Posterior vena cava (tissue), 2 donors: ENCODE results near the gene ACBD6. TPM values are rescaled to one million over a fixed set of nuclear protein-coding genes. Genes with fewer than 3 reads are reported as not detected.

ENCODE experiments used
- DNase-seq: peaks from one replicate; pipeline ENCODE4 v3.0.0-alpha.2; 2020; ENCODE audit warnings: low spot score
- intact Hi-C, 2 donors: fragments of 100-400 bp; cut with DNase I; formaldehyde crosslinking; loops; one replicate each; pipeline versions ENCODE4 v1.14.1 to v1.14.2; 2022 to 2023
- total RNA-seq, 2 donors: library from RNA; stranded (reverse); fragmentation: NEBNext Ultra II Directional; extraction: Animal tissue kit (Norgen Biotek cat#: 25700); gene quantifications; one replicate each; pipeline ENCODE4 v1.2.1, GENCODE V29; 2021
- donor health status: DM: yes; HTN: yes; CAD: no.
- donor health status: DM: yes; HTN: yes; CAD: no.

Gene ACBD6
- total RNA-seq, 2 donors from 2014 or later = 26.8 to 30.2 TPM

DNA sequence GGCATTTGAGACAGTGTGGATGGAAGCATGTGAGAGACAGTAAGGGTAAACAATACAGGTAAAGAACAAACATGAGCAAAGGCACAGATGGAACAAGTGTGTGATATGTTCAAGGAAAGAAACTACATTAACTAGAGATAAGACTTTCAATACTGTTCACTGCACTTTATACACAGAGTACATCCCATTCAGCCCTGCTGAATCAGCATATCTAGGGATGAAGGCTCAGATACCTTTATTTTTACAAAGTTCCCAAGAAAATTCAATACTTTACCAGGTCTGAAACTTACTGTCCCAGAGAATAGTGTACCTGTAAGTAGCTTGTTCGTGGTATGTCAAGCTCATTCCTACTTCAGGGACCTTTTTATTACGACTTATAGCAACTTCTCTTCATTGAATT is 149.8 kb downstream of the ACBD6 start:
- intact Hi-C loops = no loop called here
- DNase-seq = no peak

- no peak for DNase-seq
- intact Hi-C loops = no loop called here
Observed at GRCh38 chr1:180352021-180352420, 150.4 kb downstream of the ACBD6 start.

GRCh38 chr1:180345148-180345547 is 157.2 kb downstream of the ACBD6 start:
- DNase-seq = no peak
- intact Hi-C loops = no loop called here

DNA sequence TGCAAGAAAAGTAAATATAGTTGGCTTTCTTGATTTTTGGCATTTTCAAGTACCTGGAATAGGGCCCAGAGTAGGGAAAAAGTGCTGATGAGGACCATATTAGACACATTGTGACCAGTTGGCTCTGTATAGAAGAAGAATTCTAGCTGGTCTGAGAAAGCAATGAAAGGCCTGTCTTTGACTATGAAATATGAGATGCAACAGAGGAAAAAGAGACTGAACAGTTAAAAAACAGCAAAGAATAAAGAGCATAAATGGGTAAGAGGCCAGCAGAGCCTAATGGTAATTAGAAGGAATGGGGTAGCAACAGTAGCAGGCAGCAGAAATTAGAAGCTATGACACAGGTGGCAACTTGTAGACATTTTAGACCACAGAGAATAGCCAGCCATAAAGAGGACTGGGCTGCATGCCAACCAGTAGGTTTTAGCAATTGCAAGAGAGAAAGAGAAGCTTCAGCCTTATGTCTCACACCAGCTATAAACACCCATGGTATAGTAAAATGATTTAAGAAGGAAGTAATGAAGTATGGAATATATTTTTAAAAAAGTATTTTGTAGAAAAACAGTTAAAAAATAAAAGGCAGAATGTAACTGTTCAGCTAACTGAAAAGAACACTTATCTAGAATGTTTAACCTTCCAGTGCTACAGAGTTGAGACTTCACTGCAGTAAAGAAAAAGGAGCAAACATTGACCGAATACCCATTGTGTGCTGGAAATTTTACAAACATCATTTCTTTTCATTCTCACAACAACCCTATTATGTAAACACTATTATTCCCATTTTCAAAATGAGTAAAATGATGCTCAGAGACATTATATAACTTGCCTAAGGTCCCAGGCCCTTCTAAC is 158.2 kb downstream of the ACBD6 start:
- intact Hi-C loops = no loop called here
- DNase-seq = no peak

DNA sequence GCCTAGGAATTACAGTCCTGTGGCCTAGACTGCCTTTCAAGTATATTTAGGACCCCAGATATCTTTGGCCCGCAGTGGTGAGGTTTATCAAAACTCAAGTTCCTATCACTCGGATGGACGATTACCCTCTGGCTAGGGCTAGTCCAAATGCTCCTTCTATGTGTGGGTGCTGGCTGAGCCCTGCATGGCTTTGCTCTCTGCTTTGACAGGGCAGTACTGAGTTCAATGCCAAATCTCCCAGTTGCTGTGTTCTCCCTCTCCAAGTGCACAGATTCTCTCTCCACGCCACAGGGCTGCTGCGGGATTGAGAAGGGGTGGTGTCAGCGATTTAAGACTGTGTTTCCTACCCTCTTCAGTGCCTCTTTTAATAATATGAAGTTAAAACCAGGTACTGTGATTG is 175.3 kb downstream of the ACBD6 start:
- intact Hi-C loops = no loop called here
- DNase-seq = no peak

DNA sequence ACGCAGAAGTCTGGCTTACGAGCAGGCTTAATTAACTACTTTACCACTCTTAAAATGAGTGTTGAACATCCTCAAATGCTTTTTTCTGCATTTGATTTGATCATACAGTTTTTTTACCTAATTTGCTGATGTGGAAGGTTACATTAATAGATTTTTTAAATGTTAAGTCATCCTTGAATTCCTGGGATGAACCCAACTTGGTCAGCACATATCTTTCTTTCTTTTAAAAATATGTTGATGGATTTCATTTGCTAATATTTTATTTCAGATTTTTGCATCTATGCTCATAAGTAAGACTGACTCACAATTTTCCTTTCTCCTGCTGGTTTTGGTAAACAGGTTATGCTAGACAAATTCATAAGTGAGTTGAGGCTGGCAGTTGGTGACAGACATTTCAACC is 189.5 kb downstream of the ACBD6 start:
- intact Hi-C loops = loop anchor here in 1 of 2 donors (10.0 kb wide), 1 partner anchor 1112 kb away; no protein-coding TSS in a partner anchor
- no peak for DNase-seq

GRCh38 chr1:180311011-180311730 is 191.2 kb downstream of the ACBD6 start:
- no peak for DNase-seq
- intact Hi-C loops = loop anchor here in 1 of 2 donors (10.0 kb wide), 1 partner anchor 1114 kb away; no protein-coding TSS in a partner anchor

- intact Hi-C loops = loop anchor here in 1 of 2 donors (10.0 kb wide), 1 partner anchor 1115 kb away; no protein-coding TSS in a partner anchor
Observed at GRCh38 chr1:180310095-180310494, 192.3 kb downstream of the ACBD6 start.

DNA sequence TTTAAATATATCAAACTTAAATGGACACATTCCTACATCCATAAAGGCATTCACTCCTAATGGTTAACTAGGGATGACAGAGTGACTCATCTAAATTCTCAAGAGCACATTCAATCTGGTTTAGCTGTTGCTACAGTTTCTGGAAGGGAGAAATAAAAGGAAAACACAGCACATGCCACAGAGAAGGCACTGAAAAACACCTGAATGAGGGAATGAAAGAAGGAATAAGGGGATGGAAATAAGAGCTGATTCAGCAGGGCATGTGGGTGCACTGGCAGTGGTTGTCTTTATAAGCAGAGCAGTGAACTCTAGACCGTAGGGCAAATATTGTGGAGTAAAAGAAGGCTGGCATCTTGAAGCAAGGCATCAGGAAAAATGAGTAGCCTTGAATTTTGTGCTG is 193.0 kb downstream of the ACBD6 start:
- DNase-seq = no peak
- intact Hi-C loops = no loop called here

More at GRCh38 chr1:180310095-180310494, 192.3 kb downstream of the ACBD6 start:
- no peak for DNase-seq

GRCh38 chr1:180301135-180301742 is 201.1 kb downstream of the ACBD6 start:
- DNase-seq = no peak
- intact Hi-C loops = no loop called here

GRCh38 chr1:180299479-180300221 is 202.7 kb downstream of the ACBD6 start:
- intact Hi-C loops = no loop called here

DNA sequence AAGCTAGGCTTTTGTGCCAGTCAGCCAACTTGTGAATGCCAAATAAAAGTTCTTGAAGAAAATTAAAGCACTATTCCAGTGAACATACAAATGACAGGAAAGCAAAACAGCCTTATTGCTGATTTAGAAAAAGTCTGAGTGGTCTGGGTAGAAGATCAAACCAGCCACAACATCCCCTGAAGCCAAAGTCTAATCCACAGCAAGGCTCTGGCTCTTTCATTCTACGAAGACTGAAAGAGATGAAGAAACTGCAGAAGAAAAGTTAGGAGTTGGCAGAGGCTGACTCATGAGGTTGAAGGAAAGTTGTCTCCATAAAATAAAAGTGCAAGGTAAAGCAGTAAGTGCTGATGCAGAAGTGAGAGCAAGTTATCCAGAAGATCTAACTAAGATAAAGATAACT is 206.4 kb downstream of the ACBD6 start:
- no peak for DNase-seq
- intact Hi-C loops = no loop called here

More at GRCh38 chr1:180299479-180300221, 202.7 kb downstream of the ACBD6 start:
- DNase-seq = no peak

DNA sequence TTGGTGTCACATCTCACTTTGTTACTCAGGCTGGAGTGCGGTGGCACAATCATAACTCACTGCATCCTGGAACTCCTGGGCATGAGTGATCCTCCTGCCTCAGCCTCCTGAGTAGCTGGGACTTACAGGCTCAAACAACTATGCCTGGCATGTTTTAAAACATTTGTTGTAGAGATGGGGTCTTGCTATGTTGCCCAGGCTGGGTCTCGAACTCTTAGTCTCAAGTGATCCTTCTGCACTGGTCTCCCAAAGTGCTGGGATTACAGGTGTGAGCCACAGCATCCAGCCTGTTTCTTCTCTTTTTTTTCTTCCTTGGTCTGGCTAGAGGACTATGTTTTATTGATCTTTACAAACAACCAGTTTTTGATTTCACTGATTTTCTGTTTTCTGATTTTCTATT is 207.7 kb downstream of the ACBD6 start:
- intact Hi-C loops = no loop called here
- DNase-seq = no peak

- DNase-seq = no peak
- intact Hi-C loops = no loop called here
Observed at GRCh38 chr1:180291004-180291403, 211.4 kb downstream of the ACBD6 start.

- DNase-seq = no peak
- intact Hi-C loops = no loop called here
Observed at GRCh38 chr1:180290265-180291001, 211.9 kb downstream of the ACBD6 start.

GRCh38 chr1:180288940-180289339 is 213.4 kb downstream of the ACBD6 start:
- intact Hi-C loops = no loop called here
- DNase-seq = no peak

- no peak for DNase-seq
Observed at GRCh38 chr1:180287988-180288705, 214.2 kb downstream of the ACBD6 start.

DNA sequence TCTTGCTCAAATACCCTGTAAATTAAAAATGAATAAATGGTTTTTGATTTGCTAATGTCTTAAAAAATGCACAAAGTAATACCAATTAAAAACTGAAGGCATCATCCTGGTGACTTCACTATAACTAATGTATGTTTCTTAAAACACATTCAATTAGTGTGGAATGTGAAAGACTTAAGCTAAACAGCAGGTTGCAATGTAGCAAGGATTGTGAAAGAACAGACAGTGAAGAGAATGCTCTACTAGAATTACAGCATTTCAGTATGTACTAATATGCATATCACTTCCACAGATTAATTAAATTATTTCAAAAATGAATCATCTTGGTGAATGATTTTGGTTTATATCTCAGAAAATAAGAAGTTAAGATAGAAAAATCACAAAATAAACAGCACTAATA is 216.0 kb downstream of the ACBD6 start:
- no peak for DNase-seq
- intact Hi-C loops = no loop called here

More at GRCh38 chr1:180287988-180288705, 214.2 kb downstream of the ACBD6 start:
- intact Hi-C loops = no loop called here
